Activated CD4-positive, alpha-beta T cell treated with anti-CD3 and anti-CD28 coated beads, Interleukin-2, amount 10 ng/mL, durations not matched to agents 24 days and 14 days (primary cell): ENCODE measurements around the gene LSM4. TPM values are rescaled to one million over a fixed set of nuclear protein-coding genes. Genes with fewer than 3 reads are reported as not detected.

ENCODE experiments used
- DNase-seq: peaks from one replicate; pipeline ENCODE4 v3.0.0; 2022
- H3K27ac Mint-ChIP-seq: one replicate; pipeline ENCODE4 v1.8.0; 2022; ENCODE audit warnings: mild to moderate bottlenecking, mixed read lengths
- H3K27me3 Mint-ChIP-seq: one replicate; pipeline ENCODE4 v1.8.0; 2022; ENCODE audit warnings: mixed read lengths
- H3K36me3 Mint-ChIP-seq: one replicate; pipeline ENCODE4 v1.8.0; 2022; ENCODE audit warnings: low read depth, mild to moderate bottlenecking, mixed read lengths
- H3K4me1 Mint-ChIP-seq: one replicate; pipeline ENCODE4 v1.8.0; 2021; ENCODE audit warnings: mixed read lengths
- H3K4me3 Mint-ChIP-seq: one replicate; pipeline ENCODE4 v1.8.0; 2022; ENCODE audit warnings: mild to moderate bottlenecking, moderate library complexity, mixed read lengths
- H3K9me3 Mint-ChIP-seq: one replicate; pipeline ENCODE4 v1.8.0; 2021; ENCODE audit warnings: mixed read lengths
- intact Hi-C: fragments of 100-400 bp; cut with micrococcal nuclease; formaldehyde crosslinking; loops from one replicate; pipeline ENCODE4 v1.15.1; 2023
- total RNA-seq: library from RNA; stranded (reverse); gene quantifications from 2 replicates; pipeline ENCODE4 v1.2.3, GENCODE V29; 2022

The LSM4 gene
- total RNA-seq, 1 donor from 2014 or later: 225 TPM

GRCh38 chr19:18264137-18264854 lies 58.6 kb downstream of the LSM4 start:
- DNase-seq: peak; percentile 54
- Mint-ChIP-seq H3K27ac (no peak overlapping the region), H3K27me3 (no peaks in the 10 kb centered on the region), H3K9me3 (no peaks in the 10 kb centered on the region), H3K4me3 (no peak overlapping the region), H3K4me1 (peaks cover 2% of the 10 kb centered on the region), H3K36me3 (peaks cover 21% of the 10 kb centered on the region)
- intact Hi-C loops: no loop called here

- no peak overlapping the region for H3K4me3 Mint-ChIP-seq
- DNase-seq: peak; percentile 54
- intact Hi-C loops: no loop called here
- peaks cover 2% of the 10 kb centered on the region for H3K4me1 Mint-ChIP-seq
- peaks cover 16% of the 10 kb centered on the region for H3K36me3 Mint-ChIP-seq
- no peak overlapping the region for H3K27ac Mint-ChIP-seq
- no peaks in the 10 kb centered on the region for H3K9me3 Mint-ChIP-seq
- H3K27me3 Mint-ChIP-seq: no peaks in the 10 kb centered on the region
Observed at GRCh38 chr19:18263324-18264136, 59.3 kb downstream of the LSM4 start.

GRCh38 chr19:18262917-18263316 lies 60.0 kb downstream of the LSM4 start:
- intact Hi-C loops: no loop called here
- no peaks in the 10 kb centered on the region for H3K9me3 Mint-ChIP-seq
- peak; percentile 58 for DNase-seq
- peaks cover 2% of the 10 kb centered on the region for H3K4me1 Mint-ChIP-seq
- no peak overlapping the region for H3K27ac Mint-ChIP-seq
- peaks cover 12% of the 10 kb centered on the region for H3K36me3 Mint-ChIP-seq
- no peak overlapping the region for H3K4me3 Mint-ChIP-seq
- no peaks in the 10 kb centered on the region for H3K27me3 Mint-ChIP-seq

- Mint-ChIP-seq H3K27me3 (no peaks in the 10 kb centered on the region), H3K9me3 (no peaks in the 10 kb centered on the region), H3K4me1 (peaks cover 2% of the 10 kb centered on the region), H3K4me3 (no peak overlapping the region), H3K27ac (no peak overlapping the region), H3K36me3 (peaks cover 8% of the 10 kb centered on the region)
- DNase-seq: no peak
- intact Hi-C loops: no loop called here
Observed at GRCh38 chr19:18262144-18262543, 60.7 kb downstream of the LSM4 start.

- Mint-ChIP-seq H3K4me1 (peaks cover 2% of the 10 kb centered on the region), H3K4me3 (no peak overlapping the region), H3K27ac (no peak overlapping the region), H3K36me3 (peaks cover 7% of the 10 kb centered on the region), H3K9me3 (no peaks in the 10 kb centered on the region), H3K27me3 (no peaks in the 10 kb centered on the region)
- no peak for DNase-seq
- intact Hi-C loops: no loop called here
Observed at GRCh38 chr19:18261474-18261873, 61.4 kb downstream of the LSM4 start.

- H3K27ac Mint-ChIP-seq: no peak overlapping the region
- H3K36me3 Mint-ChIP-seq: no peaks in the 10 kb centered on the region
- no peak for DNase-seq
- no peaks in the 10 kb centered on the region for H3K4me1 Mint-ChIP-seq
- no peaks in the 10 kb centered on the region for H3K9me3 Mint-ChIP-seq
- H3K27me3 Mint-ChIP-seq: peaks cover 3% of the 10 kb centered on the region
- no peak overlapping the region for H3K4me3 Mint-ChIP-seq
- intact Hi-C loops: no loop called here
Observed at GRCh38 chr19:18259893-18260292, 63.0 kb downstream of the LSM4 start.

- Mint-ChIP-seq H3K36me3 (no peaks in the 10 kb centered on the region), H3K27me3 (peaks cover 13% of the 10 kb centered on the region), H3K4me3 (no peak overlapping the region)
Observed at GRCh38 chr19:18257503-18258470, 65.1 kb downstream of the LSM4 start.

More at GRCh38 chr19:18257503-18258470, 65.1 kb downstream of the LSM4 start:
- intact Hi-C loops: no loop called here
- Mint-ChIP-seq H3K4me1 (peaks cover 3% of the 10 kb centered on the region), H3K27ac (no peak overlapping the region), H3K9me3 (no peaks in the 10 kb centered on the region)
- no peak for DNase-seq

Other genes starting within 250 kb of the LSM4 start
- 37.0 and 38.8 TPM in 2 replicates for gene IL12RB1, start 236.1 kb downstream of the LSM4 start, total RNA-seq
- gene MAST3, start 225.3 kb downstream of the LSM4 start, total RNA-seq: 16.2 and 17.2 TPM in 2 replicates
- 19.6 and 20.7 TPM in 2 replicates for gene PIK3R2, start 169.9 kb downstream of the LSM4 start, total RNA-seq
- 49.4 and 52.7 TPM in 2 replicates for gene IFI30, start 149.3 kb downstream of the LSM4 start, total RNA-seq
- gene MPV17L2, start 129.9 kb downstream of the LSM4 start, total RNA-seq: 18.4 and 20.9 TPM in 2 replicates
- 9.6 and 10.3 TPM in 2 replicates for gene RAB3A, start 119.0 kb downstream of the LSM4 start, total RNA-seq
- 0.14 and 0.37 TPM in 2 replicates for gene PDE4C, start 96.6 kb downstream of the LSM4 start, total RNA-seq
- 2.3 and 3.0 TPM in 2 replicates for gene IQCN, start 48.6 kb downstream of the LSM4 start, total RNA-seq
- 382 and 413 TPM in 2 replicates for gene JUND, start 41.5 kb downstream of the LSM4 start, total RNA-seq
- gene PGPEP1, start 17.5 kb upstream of the LSM4 start, total RNA-seq: 14.6 and 18.5 TPM in 2 replicates
- gene GDF15, start 63.1 kb upstream of the LSM4 start, total RNA-seq: 0.26 TPM in 1 of 2 replicates, not detected in the other
- gene LRRC25, start 74.5 kb upstream of the LSM4 start, total RNA-seq: not detected in 2 replicates
- gene SSBP4, start 96.3 kb upstream of the LSM4 start, total RNA-seq: 154 TPM in 2 replicates
- gene ISYNA1, start 115.1 kb upstream of the LSM4 start, total RNA-seq: 9.9 and 10.9 TPM in 2 replicates
- gene ELL, start 199.0 kb upstream of the LSM4 start, total RNA-seq: 25.5 and 27.8 TPM in 2 replicates
- 170 and 173 TPM in 2 replicates for gene FKBP8, start 220.5 kb upstream of the LSM4 start, total RNA-seq
- 124 and 134 TPM in 2 replicates for gene KXD1, start 234.8 kb upstream of the LSM4 start, total RNA-seq
- 1,581 and 1,604 TPM in 2 replicates for gene UBA52, start 248.8 kb upstream of the LSM4 start, total RNA-seq